ENCODE measurements around the gene BCAR3. TPM values are rescaled to one million over a fixed set of nuclear protein-coding genes. Genes with fewer than 3 reads are reported as not detected.

The BCAR3 gene
- total RNA-seq (2022) (9.3 and 9.9 TPM in 2 replicates), Bru-seq, nascent RNA (percentile 52 among the genes with signal in this experiment), BruChase-seq, experiment 1, labeled RNA remaining after a 2-hour chase (percentile 46 among the genes with signal in this experiment), BruChase-seq, experiment 2, labeled RNA remaining after a 6-hour chase (percentile 44 among the genes with signal in this experiment)
- long read RNA-seq, transcript BCAR3-201 (12 exons, 3,171 nt), result major isoform, 9 of 23 reads
- long read RNA-seq, partial matches to known transcripts, result 8 of 23 reads
- long read RNA-seq, other reads (novel, unspliced or antisense), result 2 of 23 reads

DNA sequence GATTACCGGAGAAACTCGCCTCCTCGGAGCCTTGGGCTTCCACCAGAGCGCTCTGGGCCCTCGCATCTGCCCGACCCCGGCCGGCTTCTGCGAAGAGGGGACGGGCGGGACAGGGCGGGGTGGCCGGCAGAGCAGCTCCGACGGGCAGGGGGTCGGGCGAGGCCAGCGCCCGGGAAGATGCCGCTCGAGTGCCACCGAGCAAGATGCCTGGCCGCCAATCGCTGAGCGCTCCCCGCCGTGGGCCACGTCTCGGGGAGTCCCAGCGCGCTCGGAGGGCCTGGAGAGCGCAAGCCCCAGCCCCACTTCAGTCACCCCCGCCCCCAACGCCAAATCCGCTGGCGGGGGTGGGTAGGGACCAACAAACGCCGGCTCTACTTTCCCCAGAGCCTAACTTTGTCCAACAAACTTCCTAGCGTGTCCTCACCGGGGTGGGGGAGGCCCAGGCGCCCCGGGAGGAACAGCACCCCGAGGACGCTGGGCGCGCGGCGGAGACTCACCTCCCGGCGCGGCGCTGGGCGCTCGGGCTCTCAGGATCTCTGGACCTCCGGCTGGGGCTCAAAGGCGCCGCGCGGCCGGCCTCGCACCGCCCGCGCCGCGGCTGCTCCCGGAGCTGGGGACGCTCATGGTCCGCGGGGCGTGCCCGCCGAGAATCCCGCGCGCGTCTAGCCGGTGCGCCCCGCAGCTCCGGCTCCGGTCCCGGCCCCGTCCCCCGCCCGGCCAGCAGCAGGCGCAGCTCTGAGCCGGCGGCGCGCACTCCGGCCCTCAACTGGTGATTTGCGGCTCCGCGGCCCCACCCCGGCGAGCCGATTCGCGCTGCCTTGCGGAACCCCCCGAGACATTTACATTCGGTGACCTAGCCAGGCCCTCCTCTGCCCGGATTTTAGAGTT, at the start of gene BCAR3:
Gene BCAR3, minus strand, starts transcription at position 737 of the 888 bp plus-strand sequence. CDS start 6,907 bp downstream, outside the sequence.
- Mint-ChIP-seq H3K9me3 (ENCODE audit: unreplicated experiment) (no peaks in the 10 kb centered on the region), H3K4me3 (ENCODE audit: unreplicated experiment) (peak within 1 kb of the TSS; percentile 91), H3K36me3 (ENCODE audit: insufficient read depth, unreplicated experiment) (no peaks in the 10 kb centered on the region), H3K27me3 (ENCODE audit: insufficient read depth, unreplicated experiment) (no peaks in the 10 kb centered on the region), H3K4me1 (ENCODE audit: low read depth, unreplicated experiment) (peaks cover 26% of the 10 kb centered on the region), H3K27ac (ENCODE audit: unreplicated experiment) (peak within 1 kb of the TSS; percentile 73)
- CTCF ChIA-PET, result interaction anchor here (1.0 to 2.9 kb wide), 4 partner anchors 10 to 132 kb away, joined by 3 to 15 read pairs (median 7); no protein-coding TSS in a partner anchor
- H3K27me3 ChIP-seq (replicated peaks; ENCODE audit: control insufficient read depth, insufficient read depth, low read length), result no peaks in the 10 kb centered on the region
- H3K36me3 ChIP-seq (ENCODE audit: control insufficient read depth, insufficient read depth, low read length), result no peaks in the 10 kb centered on the region
- H3K9me3 ChIP-seq, result no peaks in the 10 kb centered on the region
- peak in 1 of 2 experiments; percentile 6 for TF ChIP-seq CTCF (IDR thresholded peaks at IDR 0.05; ENCODE audit: insufficient read depth in 1 of 2, low read depth in 1 of 2, low read length in 1 of 2, severe bottlenecking in 1 of 2, unreplicated experiment in 1 of 2)
- no TSS peak for BruUV-seq (replicated peaks)
- intact Hi-C loops (cut with micrococcal nuclease; ENCODE audit: unreplicated experiment), result loop anchor here (2.0 kb wide), 3 partner anchors 43 to 133 kb away; no protein-coding TSS in a partner anchor
- POLR2A ChIA-PET, result interaction anchor here (1.2 kb wide), 1 partner anchor 8 kb away, joined by 4 read pairs; no protein-coding TSS in a partner anchor
- peak within 1 kb of the TSS; percentile 59 for H3K4me3 ChIP-seq (ENCODE audit: low read depth, low read length)
- peaks cover 15% of the 10 kb centered on the region for H3K4me1 ChIP-seq
- DNase-seq, result peak; percentile 49 to 76

DNA sequence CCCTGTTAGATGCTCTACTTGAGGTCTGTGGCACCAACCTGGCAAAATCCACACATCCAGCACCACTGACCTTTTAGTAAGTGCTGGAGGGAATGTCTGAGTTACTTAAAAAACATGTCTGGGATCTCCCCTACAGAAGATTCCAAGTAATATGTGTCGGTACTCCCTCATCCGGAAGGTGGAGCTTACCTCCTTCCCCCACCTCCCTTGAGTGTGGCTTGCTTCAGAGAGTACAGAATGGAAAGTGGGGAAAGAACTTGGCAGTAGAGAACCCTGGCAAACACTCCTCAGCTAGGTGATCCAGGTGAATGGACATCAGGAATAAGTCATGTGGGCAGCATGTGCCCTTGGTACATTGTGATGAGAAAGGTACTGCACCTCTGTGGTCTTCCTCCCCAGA, 49.0 kb upstream of the BCAR3 start:
- no peak for DNase-seq
- H3K27me3 ChIP-seq (replicated peaks; ENCODE audit: control insufficient read depth, insufficient read depth, low read length), result no peaks in the 10 kb centered on the region
- no peak for TF ChIP-seq CTCF (IDR thresholded peaks at IDR 0.05; ENCODE audit: insufficient read depth in 1 of 2, low read depth in 1 of 2, low read length in 1 of 2, severe bottlenecking in 1 of 2, unreplicated experiment in 1 of 2)
- H3K9me3 ChIP-seq, result no peaks in the 10 kb centered on the region
- no peak overlapping the region for H3K4me3 ChIP-seq (ENCODE audit: low read depth, low read length)
- ChIA-PET CTCF (no interaction called here), POLR2A (no interaction called here)
- H3K36me3 ChIP-seq (ENCODE audit: control insufficient read depth, insufficient read depth, low read length), result no peaks in the 10 kb centered on the region
- no peaks in the 10 kb centered on the region for H3K4me1 ChIP-seq
- Mint-ChIP-seq H3K36me3 (ENCODE audit: insufficient read depth, unreplicated experiment) (no peaks in the 10 kb centered on the region), H3K9me3 (ENCODE audit: unreplicated experiment) (no peaks in the 10 kb centered on the region), H3K27ac (ENCODE audit: unreplicated experiment) (no peak overlapping the region), H3K27me3 (ENCODE audit: insufficient read depth, unreplicated experiment) (no peaks in the 10 kb centered on the region), H3K4me3 (ENCODE audit: unreplicated experiment) (no peak overlapping the region), H3K4me1 (ENCODE audit: low read depth, unreplicated experiment) (no peaks in the 10 kb centered on the region)
- no TSS peak for BruUV-seq (replicated peaks)
- intact Hi-C loops (cut with micrococcal nuclease; ENCODE audit: unreplicated experiment), result no loop called here

- Histone ChIP-seq H3K36me3 (ENCODE audit: control insufficient read depth, insufficient read depth, low read length) (no peaks in the 10 kb centered on the region), H3K9me3 (no peaks in the 10 kb centered on the region), H3K4me1 (no peaks in the 10 kb centered on the region), H3K27me3 (replicated peaks; ENCODE audit: control insufficient read depth, insufficient read depth, low read length) (no peaks in the 10 kb centered on the region), H3K4me3 (ENCODE audit: low read depth, low read length) (no peak overlapping the region)
- Mint-ChIP-seq H3K27ac (ENCODE audit: unreplicated experiment) (no peak overlapping the region), H3K4me3 (ENCODE audit: unreplicated experiment) (no peak overlapping the region), H3K36me3 (ENCODE audit: insufficient read depth, unreplicated experiment) (no peaks in the 10 kb centered on the region), H3K27me3 (ENCODE audit: insufficient read depth, unreplicated experiment) (no peaks in the 10 kb centered on the region), H3K4me1 (ENCODE audit: low read depth, unreplicated experiment) (no peaks in the 10 kb centered on the region), H3K9me3 (ENCODE audit: unreplicated experiment) (no peaks in the 10 kb centered on the region)
- CTCF ChIA-PET, result no interaction called here
- no TSS peak for BruUV-seq (replicated peaks)
- no peak for DNase-seq
- POLR2A ChIA-PET, result no interaction called here
- TF ChIP-seq CTCF (IDR thresholded peaks at IDR 0.05; ENCODE audit: insufficient read depth in 1 of 2, low read depth in 1 of 2, low read length in 1 of 2, severe bottlenecking in 1 of 2, unreplicated experiment in 1 of 2), result no peak
- intact Hi-C loops (cut with micrococcal nuclease; ENCODE audit: unreplicated experiment), result no loop called here
Observed at GRCh38 chr1:93729906-93730305, 48.3 kb upstream of the BCAR3 start.

Data from Caco-2 (cell line).